HUES64 (cell line): ENCODE data around the gene PCBD2.

Experiments
- H3K27ac ChIP-seq: 2 replicates; pipeline ENCODE4 v1.7.0; 2013; ENCODE audit warnings: low read depth, low read length, inconsistent platforms
- H3K27me3 ChIP-seq: 2 replicates; pipeline ENCODE4 v1.6.1; 2013; ENCODE audit warnings: mild to moderate bottlenecking, low read length; ENCODE audit not compliant: insufficient read depth
- H3K36me3 ChIP-seq: 2 replicates; pipeline ENCODE4 v1.6.1; 2013; ENCODE audit warnings: mild to moderate bottlenecking, low read length; ENCODE audit not compliant: insufficient read depth
- H3K4me1 ChIP-seq: 2 replicates; pipeline ENCODE4 v1.6.1; 2013; ENCODE audit warnings: mild to moderate bottlenecking, low read length, moderate library complexity; ENCODE audit not compliant: insufficient read depth
- H3K4me3 ChIP-seq: 2 replicates; pipeline ENCODE4 v1.5.1; 2013; ENCODE audit warnings: mild to moderate bottlenecking, low read length, moderate library complexity
- H3K9ac ChIP-seq: 2 replicates; pipeline ENCODE4 v1.6.1; 2013; ENCODE audit warnings: mild to moderate bottlenecking, low read depth, low read length
- H3K9me3 ChIP-seq: 2 replicates; pipeline ENCODE4 v1.6.1; 2013; ENCODE audit warnings: low read depth, low read length; ENCODE audit not compliant: insufficient read depth
- WGBS: fragments of 150-250, 120-280 bp; methylation state at CpG from one replicate; pipeline ENCODE4 v1.1.7; 2013; ENCODE audit warnings: missing lambda C conversion rate; 5-methylcytosine and 5-hydroxymethylcytosine counted together

PCBD2 gene

DNA sequence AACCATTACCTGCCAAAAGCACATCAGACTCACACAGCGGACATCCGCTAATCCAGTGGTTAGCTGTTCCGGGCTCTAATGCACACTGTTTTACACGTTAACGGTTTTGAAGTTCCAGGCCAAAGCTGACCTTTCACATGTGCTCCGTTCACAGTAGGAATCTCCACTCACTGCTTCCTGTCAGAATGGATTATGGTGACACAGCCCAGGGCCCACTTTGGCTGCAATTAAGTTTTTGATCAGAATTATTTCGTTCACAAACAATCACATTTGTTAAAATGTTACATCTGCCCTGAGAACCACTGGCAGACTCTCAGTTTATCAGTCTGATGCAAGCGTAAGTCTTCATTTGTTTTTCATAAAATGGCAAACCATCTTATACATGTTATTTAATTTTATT lies 32.6 kb downstream of the PCBD2 start:
- 91% methylated on average over 8 of the region's 8 CpGs for WGBS
- Histone ChIP-seq H3K9ac (no peak overlapping the region), H3K27me3 (no peaks in the 10 kb centered on the region), H3K36me3 (peaks cover 14% of the 10 kb centered on the region), H3K4me3 (no peak overlapping the region), H3K4me1 (peaks cover 9% of the 10 kb centered on the region; the same call in 1 of the 2 replicates), H3K9me3 (no peaks in the 10 kb centered on the region), H3K27ac (no peak overlapping the region)

DNA sequence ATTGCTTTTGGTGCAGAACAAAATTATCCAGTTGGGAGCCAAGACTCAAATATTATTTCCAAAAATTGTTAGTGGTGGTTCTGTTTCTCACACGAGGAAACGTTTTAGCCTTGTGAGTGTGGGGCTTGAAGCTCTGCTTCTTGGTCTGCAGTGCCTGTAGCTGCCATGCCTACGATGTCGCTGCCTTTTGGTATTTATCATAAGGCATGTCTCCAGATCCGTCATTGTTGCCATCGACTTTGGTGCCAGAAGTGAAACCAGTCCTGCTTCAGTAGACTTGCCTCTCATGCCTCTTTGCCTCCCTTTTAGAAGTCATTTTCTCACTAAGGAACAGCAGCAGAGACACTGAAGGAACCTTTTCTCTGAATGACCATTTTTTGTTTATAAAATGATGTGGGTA lies 33.1 kb downstream of the PCBD2 start:
- Histone ChIP-seq H3K4me3 (no peak overlapping the region), H3K27me3 (no peaks in the 10 kb centered on the region), H3K27ac (no peak overlapping the region), H3K4me1 (peaks cover 9% of the 10 kb centered on the region; the same call in 1 of the 2 replicates), H3K9me3 (no peaks in the 10 kb centered on the region), H3K9ac (no peak overlapping the region), H3K36me3 (peaks cover 10% of the 10 kb centered on the region; the same call in 1 of the 2 replicates)
- WGBS: 88% methylated on average over 6 of the region's 6 CpGs

DNA sequence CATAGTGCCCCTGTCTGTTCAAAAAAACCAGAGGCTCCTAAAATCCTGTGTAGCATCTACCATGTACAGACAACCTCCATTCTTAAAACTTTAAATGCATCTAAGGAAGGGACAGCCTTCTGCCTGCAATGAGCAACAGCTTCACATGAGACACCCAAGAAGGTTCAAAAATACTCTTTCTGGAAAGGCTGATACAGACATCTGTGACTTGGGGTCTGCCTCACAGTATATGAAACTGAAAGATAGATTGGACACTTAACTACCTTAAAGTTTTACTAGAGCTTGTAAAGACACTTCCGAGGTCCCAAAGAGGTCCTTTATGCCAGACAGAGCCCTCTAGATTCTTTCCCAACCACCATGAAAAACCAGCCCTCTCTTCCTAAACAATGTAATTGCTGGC lies 34.6 kb downstream of the PCBD2 start:
- Histone ChIP-seq H3K4me1 (peaks cover 9% of the 10 kb centered on the region; the same call in 1 of the 2 replicates), H3K27me3 (no peaks in the 10 kb centered on the region), H3K36me3 (peaks cover 10% of the 10 kb centered on the region; the same call in 1 of the 2 replicates), H3K9me3 (no peaks in the 10 kb centered on the region), H3K4me3 (no peak overlapping the region), H3K27ac (no peak overlapping the region), H3K9ac (no peak overlapping the region)
- 90% methylated on average over 1 of the region's 1 CpG for WGBS

DNA sequence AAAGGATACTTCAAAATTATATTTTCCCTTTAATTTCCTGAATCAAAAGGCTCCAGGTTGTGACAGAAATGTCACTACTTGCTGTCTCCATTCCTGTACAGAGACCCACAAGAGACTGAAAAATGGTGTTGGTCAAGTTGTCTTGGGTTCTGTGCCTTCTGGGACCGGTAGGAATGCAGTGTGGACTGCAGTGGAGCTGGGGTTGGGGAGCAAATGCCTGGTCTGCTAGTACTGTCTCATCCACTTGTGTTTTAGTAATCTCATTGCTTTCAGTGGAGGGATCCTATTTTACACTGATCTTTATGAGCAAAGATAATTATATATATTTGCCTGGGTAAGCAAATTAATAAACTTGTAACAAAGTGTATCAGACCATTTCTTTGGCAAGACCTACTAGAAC lies 38.6 kb downstream of the PCBD2 start:
- H3K27ac ChIP-seq: no peak overlapping the region
- WGBS: 68% methylated on average over 1 of the region's 1 CpG
- H3K9ac ChIP-seq: no peak overlapping the region
- H3K36me3 ChIP-seq: no peaks in the 10 kb centered on the region
- H3K4me1 ChIP-seq: peaks cover 3% of the 10 kb centered on the region; the same call in 1 of the 2 replicates
- no peak overlapping the region for H3K4me3 ChIP-seq
- H3K9me3 ChIP-seq: no peaks in the 10 kb centered on the region
- H3K27me3 ChIP-seq: no peaks in the 10 kb centered on the region

DNA sequence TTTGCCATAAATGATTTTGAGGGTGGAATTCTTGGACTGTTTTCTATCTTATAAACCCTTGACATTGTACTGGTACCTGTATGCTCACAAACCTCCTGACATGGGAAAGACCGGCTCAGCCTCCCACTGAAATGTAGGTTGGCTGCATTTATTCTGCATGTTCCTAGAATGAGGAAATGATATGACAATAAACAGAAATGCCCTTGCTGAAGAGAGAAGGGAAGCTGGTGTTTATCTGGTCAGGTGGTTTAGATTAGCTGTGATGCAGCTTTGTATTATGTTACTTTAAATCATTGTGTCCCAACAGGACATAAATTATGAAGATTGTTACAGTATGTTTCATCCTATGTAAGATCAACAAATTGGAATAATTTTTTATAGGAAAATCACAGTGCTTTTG lies 39.7 kb downstream of the PCBD2 start:
- H3K4me1 ChIP-seq: no peaks in the 10 kb centered on the region
- H3K27me3 ChIP-seq: no peaks in the 10 kb centered on the region
- no peak overlapping the region for H3K4me3 ChIP-seq
- no peak overlapping the region for H3K27ac ChIP-seq
- H3K9ac ChIP-seq: no peak overlapping the region
- H3K9me3 ChIP-seq: no peaks in the 10 kb centered on the region
- no peaks in the 10 kb centered on the region for H3K36me3 ChIP-seq
- 96% methylated on average over 1 of the region's 1 CpG for WGBS

DNA sequence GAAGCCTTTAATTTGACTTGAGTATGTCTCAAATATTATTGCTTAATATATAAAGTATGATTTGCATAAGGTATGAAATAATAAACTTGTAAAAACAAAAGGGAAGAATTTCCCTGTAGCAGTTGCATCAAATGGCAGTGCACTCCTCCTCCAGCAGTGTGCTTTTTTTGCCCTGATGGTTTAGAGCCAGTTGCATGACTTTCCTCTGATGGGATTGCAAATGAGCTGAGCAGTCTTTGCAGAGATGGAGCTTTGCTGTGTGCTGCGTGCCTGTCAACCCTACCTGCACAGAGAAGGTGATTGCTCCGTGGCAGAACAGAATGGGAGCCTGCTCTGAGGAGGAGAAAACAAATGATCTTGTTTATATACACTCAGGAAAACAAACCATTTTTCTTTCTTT lies 40.1 kb downstream of the PCBD2 start:
- Histone ChIP-seq H3K9ac (no peak overlapping the region), H3K4me1 (no peaks in the 10 kb centered on the region), H3K36me3 (no peaks in the 10 kb centered on the region), H3K27ac (no peak overlapping the region), H3K4me3 (no peak overlapping the region), H3K27me3 (no peaks in the 10 kb centered on the region), H3K9me3 (no peaks in the 10 kb centered on the region)
- WGBS: 78% methylated on average over 2 of the region's 2 CpGs

DNA sequence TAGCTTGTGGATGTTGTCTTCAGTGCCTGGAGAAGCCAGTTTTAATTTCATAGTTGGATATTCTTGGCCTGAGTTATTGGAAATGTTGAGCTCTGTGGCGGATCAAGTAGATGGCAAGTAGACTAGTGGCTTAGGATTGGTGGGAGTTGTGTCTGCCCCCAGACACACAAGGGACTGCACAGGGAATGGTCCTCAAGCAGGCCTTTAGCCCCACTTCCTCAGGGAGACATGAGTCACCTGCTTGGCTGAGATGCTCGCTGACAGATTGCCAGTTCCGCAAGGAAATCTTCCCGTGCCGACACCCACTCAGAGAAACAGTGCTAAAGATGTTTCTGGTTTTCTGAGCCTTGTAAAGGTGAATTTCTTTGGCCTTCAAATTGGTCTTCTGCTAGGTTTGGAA lies 44.0 kb downstream of the PCBD2 start:
- peaks cover 2% of the 10 kb centered on the region; the same call in 1 of the 2 replicates for H3K9me3 ChIP-seq
- WGBS: 90% methylated on average over 5 of the region's 5 CpGs
- H3K27ac ChIP-seq: no peak overlapping the region
- H3K4me1 ChIP-seq: no peaks in the 10 kb centered on the region
- no peak overlapping the region for H3K9ac ChIP-seq
- H3K27me3 ChIP-seq: no peaks in the 10 kb centered on the region
- H3K36me3 ChIP-seq: no peaks in the 10 kb centered on the region
- H3K4me3 ChIP-seq: no peak overlapping the region

DNA sequence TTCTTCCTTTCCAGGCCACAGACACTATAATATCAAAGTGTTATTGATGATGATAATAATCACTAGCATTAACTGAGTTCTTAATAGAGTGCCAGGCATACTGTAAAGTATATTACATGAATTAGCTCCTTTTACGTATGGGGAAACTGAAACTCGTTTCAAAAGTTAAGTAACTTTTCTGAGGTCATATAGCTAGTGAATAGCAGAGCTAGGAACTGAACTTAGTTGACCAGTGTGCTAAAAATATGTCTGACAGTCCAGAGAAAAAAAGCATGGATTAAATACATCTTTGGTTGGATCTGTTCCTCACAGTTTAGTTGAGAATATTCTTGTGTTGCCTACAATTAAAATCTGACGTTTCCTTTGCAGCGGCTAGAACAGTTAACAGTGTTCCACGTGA lies 44.4 kb downstream of the PCBD2 start:
- H3K27me3 ChIP-seq: no peaks in the 10 kb centered on the region
- H3K9ac ChIP-seq: no peak overlapping the region
- H3K36me3 ChIP-seq: no peaks in the 10 kb centered on the region; the same call in 1 of the 2 replicates
- H3K27ac ChIP-seq: no peak overlapping the region
- 93% methylated on average over 5 of the region's 5 CpGs for WGBS
- H3K4me3 ChIP-seq: no peak overlapping the region
- peaks cover 6% of the 10 kb centered on the region; the same call in 1 of the 2 replicates for H3K9me3 ChIP-seq
- H3K4me1 ChIP-seq: no peaks in the 10 kb centered on the region

DNA sequence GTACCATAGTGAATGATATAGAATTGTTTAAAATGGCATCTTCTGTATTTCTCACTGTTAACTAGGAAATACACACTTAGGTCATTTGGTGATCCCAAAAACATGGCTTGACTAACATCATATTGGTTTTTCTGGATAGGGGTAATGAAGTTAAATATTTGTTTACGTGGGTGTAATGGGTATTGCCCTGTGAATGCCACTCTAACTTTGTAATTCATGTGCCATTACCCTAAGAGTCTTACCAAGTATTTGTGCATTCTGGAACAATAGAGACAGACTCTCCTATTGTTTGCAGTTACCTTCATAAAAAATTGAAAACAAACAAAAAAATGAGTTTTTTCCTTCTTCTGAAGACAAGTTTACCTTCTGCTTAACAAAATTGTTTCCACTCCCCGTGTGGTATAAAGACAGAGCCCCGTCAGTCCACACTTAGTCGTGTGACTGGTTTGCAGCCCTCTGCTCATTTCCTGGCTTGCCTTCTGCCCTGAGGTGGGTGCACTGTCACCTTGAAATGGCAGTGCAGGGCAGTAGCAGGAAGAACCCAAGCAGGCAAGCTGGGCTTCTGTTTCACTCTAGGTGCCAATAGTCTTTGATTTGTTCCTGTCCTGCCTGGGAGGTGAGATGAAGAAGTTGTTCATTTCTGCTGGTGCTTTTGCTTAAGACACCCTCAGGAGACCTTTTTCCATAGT lies 53.1 kb downstream of the PCBD2 start:
- H3K4me1 ChIP-seq: peaks cover 18% of the 10 kb centered on the region; the same call in 1 of the 2 replicates
- H3K27ac ChIP-seq: peak overlapping the region; percentile 77
- H3K9ac ChIP-seq: no peak overlapping the region
- WGBS: 57% methylated on average over 4 of the region's 4 CpGs
- no peaks in the 10 kb centered on the region for H3K27me3 ChIP-seq
- H3K36me3 ChIP-seq: no peaks in the 10 kb centered on the region; the same call in 1 of the 2 replicates
- H3K9me3 ChIP-seq: peaks cover 9% of the 10 kb centered on the region; the same call in 1 of the 2 replicates
- H3K4me3 ChIP-seq: no peak overlapping the region

DNA sequence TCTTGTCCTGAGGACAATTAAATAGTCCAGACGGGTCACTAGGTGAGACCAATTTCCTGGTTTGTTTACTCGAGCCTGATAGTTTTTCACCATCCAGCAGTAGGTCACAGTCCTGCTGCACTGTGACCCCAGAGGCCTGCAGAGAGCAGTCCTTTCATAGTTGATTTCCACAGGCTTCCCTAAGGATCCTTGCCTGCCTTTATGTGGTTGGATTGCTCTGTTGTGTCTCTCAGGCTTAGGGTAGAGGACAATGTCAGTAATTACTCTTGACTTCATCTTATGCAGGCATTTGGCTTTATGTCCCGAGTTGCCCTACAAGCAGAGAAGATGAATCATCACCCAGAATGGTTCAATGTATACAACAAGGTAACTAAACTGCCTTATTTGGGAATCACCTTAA lies 53.8 kb downstream of the PCBD2 start:
- Histone ChIP-seq H3K9me3 (peaks cover 9% of the 10 kb centered on the region; the same call in 1 of the 2 replicates), H3K9ac (no peak overlapping the region), H3K36me3 (no peaks in the 10 kb centered on the region; the same call in 1 of the 2 replicates), H3K27ac (peak overlapping the region; percentile 77), H3K4me1 (peaks cover 18% of the 10 kb centered on the region; the same call in 1 of the 2 replicates), H3K4me3 (no peak overlapping the region), H3K27me3 (no peaks in the 10 kb centered on the region)
- WGBS: 27% methylated on average over 3 of the region's 3 CpGs

DNA sequence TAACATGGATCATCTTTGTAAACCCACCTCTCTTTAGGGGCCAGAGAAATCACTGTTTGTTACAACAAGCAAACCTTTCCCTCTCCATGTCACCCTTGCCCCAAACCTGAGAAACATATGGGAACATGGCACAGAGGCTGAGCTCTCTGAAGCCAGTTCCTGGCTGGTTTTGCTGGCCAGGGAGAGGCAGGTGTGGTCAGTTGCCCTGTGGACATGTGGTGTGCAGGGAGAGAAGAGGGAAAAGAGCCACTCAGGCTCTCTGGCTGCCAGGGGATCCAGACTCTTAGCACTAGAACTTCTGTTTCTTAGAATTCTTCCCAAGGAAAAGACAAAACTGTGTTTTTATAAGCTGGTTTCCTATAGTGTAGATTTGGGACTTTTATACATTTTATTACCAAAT lies 58.2 kb downstream of the PCBD2 start:
- no peaks in the 10 kb centered on the region for H3K27me3 ChIP-seq
- H3K9me3 ChIP-seq: no peaks in the 10 kb centered on the region
- H3K27ac ChIP-seq: no peak overlapping the region
- H3K9ac ChIP-seq: no peak overlapping the region
- no peak overlapping the region for H3K4me3 ChIP-seq
- H3K36me3 ChIP-seq: peaks cover 3% of the 10 kb centered on the region; the same call in 1 of the 2 replicates
- peaks cover 13% of the 10 kb centered on the region; the same call in 1 of the 2 replicates for H3K4me1 ChIP-seq
